ENCODE measurements around the gene ODAD2. TPM values are rescaled to one million over a fixed set of nuclear protein-coding genes. Genes with fewer than 3 reads are reported as not detected.
A peak's percentile ranks its signal among the peaks of the same experiment; 100 is the strongest.
"Not testable (repeated sequence)": the region's sequence is repeated elsewhere in the genome, so short reads cannot be mapped to it uniquely, and the experiment has no call there.

The ODAD2 gene
- total and polyA plus RNA-seq, 2 donors (not counting 1 experiment from before 2014, with no cell fraction given), result 0.12 to 1.3 TPM

- Histone ChIP-seq H3K27me3 (ENCODE audit: control insufficient read depth, insufficient read depth, low read length) (no peaks in the 10 kb centered on the region), H3K27ac (ENCODE audit: insufficient read depth, low read length) (no peak overlapping the region), H3K36me3 (ENCODE audit: control insufficient read depth, insufficient read depth, low read length) (no peaks in the 10 kb centered on the region), H3K4me1 (ENCODE audit: control insufficient read depth, extremely low read depth, insufficient read depth, low read length) (no peaks in the 10 kb centered on the region), H4K20me1 (ENCODE audit: control insufficient read depth, extremely low read depth, insufficient read depth, low read length) (no peaks in the 10 kb centered on the region), H3K4me2 (ENCODE audit: extremely low read depth, insufficient read depth, low read length) (no peak overlapping the region), H2AFZ (ENCODE audit: low read length) (no peak overlapping the region), H3K79me2 (ENCODE audit: control insufficient read depth, insufficient read depth, low read length) (no peaks in the 10 kb centered on the region), H3K9me3 (ENCODE audit: control insufficient read depth, insufficient read depth, low read depth, low read length) (no peaks in the 10 kb centered on the region), H3K9ac (ENCODE audit: insufficient read depth, low read length) (no peak overlapping the region), H3K4me3 (replicated peaks in 1 of 4; ENCODE audit: control extremely low read depth in 1 of 4, insufficient read depth in 1 of 4, low read depth in 3 of 4, low read length in 4 of 4) (no peak overlapping the region)
- DNase-seq (ENCODE audit: low read depth in 2 of 2), result peak in 1 of 2 donors; percentile 20
- TF ChIP-seq CTCF (conservative IDR thresholded peaks at IDR 0.05 in 1 of 2, IDR thresholded peaks at IDR 0.05 in 1 of 2; ENCODE audit: low read depth in 1 of 2, low read length in 2 of 2) (no peak), EZH2 (IDR thresholded peaks at IDR 0.05; ENCODE audit: low read length, missing control alignments) (no peak)
Measured at GRCh38 chr10:27959093-27959715, 39.7 kb downstream of the ODAD2 start.

- not testable (repeated sequence) for H3K4me3 ChIP-seq (replicated peaks in 1 of 4; ENCODE audit: control extremely low read depth in 1 of 4, insufficient read depth in 1 of 4, low read depth in 3 of 4, low read length in 4 of 4); H4K20me1 ChIP-seq (ENCODE audit: control insufficient read depth, extremely low read depth, insufficient read depth, low read length); H3K27ac ChIP-seq (ENCODE audit: insufficient read depth, low read length); H3K27me3 ChIP-seq (ENCODE audit: control insufficient read depth, insufficient read depth, low read length); H3K9ac ChIP-seq (ENCODE audit: insufficient read depth, low read length); H2AFZ ChIP-seq (ENCODE audit: low read length); H3K4me1 ChIP-seq (ENCODE audit: control insufficient read depth, extremely low read depth, insufficient read depth, low read length); H3K79me2 ChIP-seq (ENCODE audit: control insufficient read depth, insufficient read depth, low read length); H3K4me2 ChIP-seq (ENCODE audit: extremely low read depth, insufficient read depth, low read length); DNase-seq (ENCODE audit: low read depth in 2 of 2); H3K36me3 ChIP-seq (ENCODE audit: control insufficient read depth, insufficient read depth, low read length); H3K9me3 ChIP-seq (ENCODE audit: control insufficient read depth, insufficient read depth, low read depth, low read length)
Measured at GRCh38 chr10:27958383-27958782, 40.5 kb downstream of the ODAD2 start.

- TF ChIP-seq EZH2 (IDR thresholded peaks at IDR 0.05; ENCODE audit: low read length, missing control alignments) (no peak), CTCF (conservative IDR thresholded peaks at IDR 0.05 in 1 of 2, IDR thresholded peaks at IDR 0.05 in 1 of 2; ENCODE audit: low read depth in 1 of 2, low read length in 2 of 2) (no peak)
- no peaks in the 10 kb centered on the region for H3K27me3 ChIP-seq (ENCODE audit: control insufficient read depth, insufficient read depth, low read length)
- no peak overlapping the region for H3K27ac ChIP-seq (ENCODE audit: insufficient read depth, low read length)
- no peak overlapping the region for H3K9ac ChIP-seq (ENCODE audit: insufficient read depth, low read length)
- H3K4me3 ChIP-seq (replicated peaks in 1 of 4; ENCODE audit: control extremely low read depth in 1 of 4, insufficient read depth in 1 of 4, low read depth in 3 of 4, low read length in 4 of 4), result no peak overlapping the region
- H3K79me2 ChIP-seq (ENCODE audit: control insufficient read depth, insufficient read depth, low read length), result no peaks in the 10 kb centered on the region
- no peak overlapping the region for H3K4me2 ChIP-seq (ENCODE audit: extremely low read depth, insufficient read depth, low read length)
- H3K36me3 ChIP-seq (ENCODE audit: control insufficient read depth, insufficient read depth, low read length), result no peaks in the 10 kb centered on the region
- H3K4me1 ChIP-seq (ENCODE audit: control insufficient read depth, extremely low read depth, insufficient read depth, low read length), result no peaks in the 10 kb centered on the region
- no peaks in the 10 kb centered on the region for H3K9me3 ChIP-seq (ENCODE audit: control insufficient read depth, insufficient read depth, low read depth, low read length)
- H4K20me1 ChIP-seq (ENCODE audit: control insufficient read depth, extremely low read depth, insufficient read depth, low read length), result no peaks in the 10 kb centered on the region
- no peak for DNase-seq (ENCODE audit: low read depth in 2 of 2)
- no peak overlapping the region for H2AFZ ChIP-seq (ENCODE audit: low read length)
Measured at GRCh38 chr10:27950242-27950564, 48.7 kb downstream of the ODAD2 start.
